ENCODE results near the gene DTNB. TPM values are rescaled to one million over a fixed set of nuclear protein-coding genes. Genes with fewer than 3 reads are reported as not detected.

Gene DTNB
- total RNA-seq, 4 donors from 2014 or later: 3.9 to 8.7 (median 4.4) TPM

DNA sequence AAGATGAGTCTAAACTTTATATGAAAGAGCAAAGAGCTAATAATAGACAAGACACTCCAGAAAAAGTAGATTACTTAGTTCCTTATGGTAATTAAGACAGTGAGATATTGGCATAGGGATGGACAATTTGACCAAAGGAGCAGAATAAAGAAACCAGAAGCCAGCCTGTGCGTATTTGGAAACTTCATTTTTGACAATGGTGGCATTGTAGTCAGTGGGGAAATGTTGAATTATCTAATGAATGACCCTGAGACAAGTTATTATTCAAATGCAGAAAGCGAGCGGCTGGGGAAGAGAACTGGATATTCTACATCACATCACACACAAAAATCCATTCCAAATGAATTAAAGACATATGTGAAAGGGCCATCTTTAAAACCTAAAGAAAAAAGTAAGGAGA is 144.3 kb downstream of the DTNB start:
- TF ChIP-seq POLR2A (IDR thresholded peaks at IDR 0.05) (no peak), POLR2AphosphoS5 (IDR thresholded peaks at IDR 0.05) (no peak), EP300 (IDR thresholded peaks at IDR 0.05) (no peak)
- TF ChIP-seq, protein P1, sequence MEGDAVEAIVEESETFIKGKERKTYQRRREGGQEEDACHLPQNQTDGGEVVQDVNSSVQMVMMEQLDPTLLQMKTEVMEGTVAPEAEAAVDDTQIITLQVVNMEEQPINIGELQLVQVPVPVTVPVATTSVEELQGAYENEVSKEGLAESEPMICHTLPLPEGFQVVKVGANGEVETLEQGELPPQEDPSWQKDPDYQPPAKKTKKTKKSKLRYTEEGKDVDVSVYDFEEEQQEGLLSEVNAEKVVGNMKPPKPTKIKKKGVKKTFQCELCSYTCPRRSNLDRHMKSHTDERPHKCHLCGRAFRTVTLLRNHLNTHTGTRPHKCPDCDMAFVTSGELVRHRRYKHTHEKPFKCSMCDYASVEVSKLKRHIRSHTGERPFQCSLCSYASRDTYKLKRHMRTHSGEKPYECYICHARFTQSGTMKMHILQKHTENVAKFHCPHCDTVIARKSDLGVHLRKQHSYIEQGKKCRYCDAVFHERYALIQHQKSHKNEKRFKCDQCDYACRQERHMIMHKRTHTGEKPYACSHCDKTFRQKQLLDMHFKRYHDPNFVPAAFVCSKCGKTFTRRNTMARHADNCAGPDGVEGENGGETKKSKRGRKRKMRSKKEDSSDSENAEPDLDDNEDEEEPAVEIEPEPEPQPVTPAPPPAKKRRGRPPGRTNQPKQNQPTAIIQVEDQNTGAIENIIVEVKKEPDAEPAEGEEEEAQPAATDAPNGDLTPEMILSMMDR (IDR thresholded peaks at IDR 0.05): no peak
- H3K36me3 ChIP-seq: no peaks in the 10 kb centered on the region
- H3K27me3 ChIP-seq: no peaks in the 10 kb centered on the region
- ATAC-seq: no peak
- H3K4me1 ChIP-seq: no peaks in the 10 kb centered on the region
- H3K9me3 ChIP-seq: no peaks in the 10 kb centered on the region
- WGBS, 2 donors (ENCODE audit: low coverage in 1 of 2): 84 to 100% methylated on average over 2 to 3 of the region's 3 CpGs
- no peak overlapping the region for H3K4me3 ChIP-seq
- no peak overlapping the region for H3K27ac ChIP-seq

DNA sequence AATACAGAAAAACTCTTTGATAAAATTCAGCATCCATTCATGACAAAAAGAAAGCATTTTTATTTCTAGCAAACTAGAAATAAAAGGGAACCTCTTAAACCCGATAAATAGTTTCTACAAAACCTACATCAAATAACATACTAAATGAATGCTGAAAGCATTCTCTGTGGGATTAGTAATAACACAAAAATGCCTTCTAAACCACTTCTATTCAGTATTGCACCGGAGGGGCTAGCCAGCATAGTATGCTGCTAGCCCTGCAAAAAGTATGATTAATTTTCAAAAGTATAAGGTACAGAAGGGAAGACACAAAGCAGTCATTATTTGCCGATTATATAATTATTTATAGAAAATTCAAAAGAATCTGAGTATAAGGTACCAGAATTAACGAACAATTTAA is 145.2 kb downstream of the DTNB start:
- ATAC-seq: no peak
- no peak overlapping the region for H3K4me3 ChIP-seq
- H3K36me3 ChIP-seq: no peaks in the 10 kb centered on the region
- H3K4me1 ChIP-seq: no peaks in the 10 kb centered on the region
- no peaks in the 10 kb centered on the region for H3K9me3 ChIP-seq
- no peaks in the 10 kb centered on the region for H3K27me3 ChIP-seq
- WGBS, 2 donors (ENCODE audit: low coverage in 1 of 2): 82 to 86% methylated on average over 4 of the region's 4 CpGs
- no peak for TF ChIP-seq POLR2A (IDR thresholded peaks at IDR 0.05)
- TF ChIP-seq, protein P1 (IDR thresholded peaks at IDR 0.05): no peak
- no peak for TF ChIP-seq EP300 (IDR thresholded peaks at IDR 0.05)
- no peak for TF ChIP-seq POLR2AphosphoS5 (IDR thresholded peaks at IDR 0.05)
- H3K27ac ChIP-seq: no peak overlapping the region

DNA sequence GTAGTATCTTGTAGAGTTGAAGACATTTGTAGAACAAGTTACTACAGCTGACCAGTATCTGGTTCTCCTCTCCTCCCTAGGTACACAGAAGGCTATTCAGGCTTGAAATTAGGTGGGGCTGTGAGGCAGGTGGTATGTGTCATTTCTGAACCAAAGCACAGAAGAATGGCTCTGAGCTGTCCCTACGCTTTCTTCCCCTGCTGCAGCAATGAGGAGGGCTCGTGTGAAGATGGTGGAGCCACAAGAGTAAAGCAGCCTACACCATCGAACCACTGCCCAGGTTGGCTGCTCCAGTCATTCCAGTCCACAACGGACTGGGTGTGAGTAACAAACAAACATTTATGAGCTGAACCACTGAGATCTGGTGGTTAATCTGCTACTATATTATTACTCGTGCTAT is 148.9 kb downstream of the DTNB start:
- Histone ChIP-seq H3K27ac (no peak overlapping the region), H3K9me3 (no peaks in the 10 kb centered on the region), H3K36me3 (no peaks in the 10 kb centered on the region), H3K4me1 (peaks cover 0 to 8% (median 3%) of the 10 kb centered on the region in 3 donors), H3K27me3 (no peaks in the 10 kb centered on the region), H3K4me3 (no peak overlapping the region)
- WGBS, 2 donors (ENCODE audit: low coverage in 1 of 2): 78 to 92% methylated on average over 5 of the region's 5 CpGs
- TF ChIP-seq EP300 (IDR thresholded peaks at IDR 0.05) (no peak), POLR2AphosphoS5 (IDR thresholded peaks at IDR 0.05) (no peak), POLR2A (IDR thresholded peaks at IDR 0.05) (no peak)
- TF ChIP-seq, protein P1 (IDR thresholded peaks at IDR 0.05): no peak
- ATAC-seq: no peak

DNA sequence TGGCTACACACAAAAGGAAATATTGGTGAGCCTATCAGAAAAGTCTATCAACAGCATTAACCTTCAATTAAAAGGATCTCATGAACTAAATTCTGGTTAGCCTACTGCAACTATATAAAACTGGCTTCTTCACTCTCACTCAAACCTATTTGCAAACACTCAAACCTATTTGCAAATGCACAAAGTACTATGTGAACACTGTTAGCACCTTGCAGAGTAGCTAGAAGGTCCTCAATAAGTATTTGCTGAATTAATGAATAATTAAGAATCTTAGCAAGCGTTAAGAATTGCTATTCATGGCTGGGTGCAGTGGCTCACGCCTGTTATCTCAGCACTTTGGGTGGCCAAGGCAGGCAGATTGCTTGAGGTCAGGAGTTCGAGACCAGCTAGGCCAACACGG is 150.3 kb downstream of the DTNB start:
- H3K27me3 ChIP-seq: no peaks in the 10 kb centered on the region
- no peak for ATAC-seq
- WGBS, 2 donors (ENCODE audit: low coverage in 1 of 2): 89 to 100% methylated on average over 1 to 3 of the region's 4 CpGs
- peaks cover 0 to 8% (median 3%) of the 10 kb centered on the region in 3 donors for H3K4me1 ChIP-seq
- TF ChIP-seq POLR2A (IDR thresholded peaks at IDR 0.05) (no peak), EP300 (IDR thresholded peaks at IDR 0.05) (no peak), POLR2AphosphoS5 (IDR thresholded peaks at IDR 0.05) (no peak)
- TF ChIP-seq, protein P1 (IDR thresholded peaks at IDR 0.05): no peak
- no peak overlapping the region for H3K4me3 ChIP-seq
- no peaks in the 10 kb centered on the region for H3K36me3 ChIP-seq
- H3K27ac ChIP-seq: no peak overlapping the region
- no peaks in the 10 kb centered on the region for H3K9me3 ChIP-seq

DNA sequence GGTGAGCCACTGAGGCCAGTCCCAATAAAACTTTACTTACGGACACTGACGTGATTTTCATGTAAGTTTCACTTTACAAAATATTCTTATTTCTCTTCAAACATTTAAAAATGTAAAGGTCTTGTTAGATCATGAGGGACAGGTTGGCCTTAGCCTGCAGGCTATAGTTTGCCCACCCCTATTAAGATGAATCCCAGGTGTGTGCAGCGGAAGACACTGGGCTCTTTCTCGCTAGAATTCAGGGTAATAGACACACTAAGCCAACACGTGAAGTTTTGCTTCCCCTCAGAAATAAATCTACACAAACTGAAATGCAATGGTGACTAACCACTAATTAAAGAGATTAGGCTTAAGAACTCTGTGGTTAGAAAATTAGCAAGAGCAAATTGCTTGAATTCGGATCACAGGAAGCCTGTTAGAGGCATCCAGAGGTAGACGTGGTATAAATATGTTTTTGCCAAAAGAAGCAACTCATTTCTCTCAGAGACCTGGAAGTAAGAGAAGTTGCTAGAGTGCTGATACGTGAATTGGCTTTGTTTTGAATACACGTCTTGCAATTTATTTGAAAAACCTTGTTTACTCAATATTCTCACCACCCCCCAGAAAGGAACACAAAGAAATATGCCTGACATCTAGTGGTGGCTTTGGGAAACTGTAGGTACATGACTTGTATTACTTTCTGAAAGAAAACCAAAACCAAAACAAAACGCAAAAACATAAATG is 151.6 kb downstream of the DTNB start:
- WGBS, 2 donors (ENCODE audit: low coverage in 1 of 2): 36 to 49% methylated on average over 8 to 10 of the region's 10 CpGs
- H3K27me3 ChIP-seq: no peaks in the 10 kb centered on the region
- H3K9me3 ChIP-seq: no peaks in the 10 kb centered on the region
- peaks cover 0 to 10% (median 3%) of the 10 kb centered on the region in 3 donors for H3K4me1 ChIP-seq
- peak; percentile 72 for ATAC-seq
- TF ChIP-seq, protein P1 (IDR thresholded peaks at IDR 0.05): peak; percentile 70 to 91 (median 86)
- no peak for TF ChIP-seq POLR2A (IDR thresholded peaks at IDR 0.05)
- H3K27ac ChIP-seq: no peak overlapping the region
- no peaks in the 10 kb centered on the region for H3K36me3 ChIP-seq
- H3K4me3 ChIP-seq: peak overlapping the region; percentile 35 to 37

All from gastroesophageal sphincter (tissue), 4 donors.